Measurements from ENCODE around the gene NTRK1.

Gene NTRK1

DNA sequence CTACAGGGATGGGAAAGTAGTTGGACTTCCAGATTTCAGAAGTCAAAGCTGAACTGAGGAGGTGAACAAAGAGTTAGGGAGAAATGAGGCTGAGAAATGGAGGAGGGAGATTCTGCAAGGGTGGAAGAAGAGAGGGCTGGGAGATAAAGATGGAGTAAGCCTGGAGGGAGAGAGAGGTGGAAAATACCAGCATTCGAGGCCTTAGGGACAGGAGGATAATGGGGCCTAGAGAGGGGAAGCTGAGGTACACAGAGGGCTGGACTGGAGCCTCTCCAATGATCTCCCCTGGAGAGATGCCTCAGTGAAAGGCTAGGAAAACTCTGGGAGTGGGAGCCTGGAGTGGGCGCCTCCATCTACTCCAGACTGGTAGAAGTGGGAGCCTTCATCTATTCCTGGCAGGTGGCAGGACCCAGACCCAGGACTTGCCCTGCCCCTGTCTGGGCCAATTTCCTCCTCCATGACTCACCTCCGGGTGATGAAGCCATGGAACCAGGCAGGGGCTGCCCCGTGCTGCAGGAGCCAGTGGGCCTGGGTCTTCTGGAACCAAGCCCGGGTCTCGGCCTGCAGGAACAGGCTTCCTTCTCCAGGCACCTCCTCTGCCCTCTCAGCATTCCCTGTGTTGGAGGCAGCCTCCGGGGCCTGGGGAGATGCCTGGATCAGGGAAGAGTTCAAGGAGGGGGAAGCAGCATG is 45.9 kb upstream of the NTRK1 start:
- TF ChIP-seq, protein P1, sequence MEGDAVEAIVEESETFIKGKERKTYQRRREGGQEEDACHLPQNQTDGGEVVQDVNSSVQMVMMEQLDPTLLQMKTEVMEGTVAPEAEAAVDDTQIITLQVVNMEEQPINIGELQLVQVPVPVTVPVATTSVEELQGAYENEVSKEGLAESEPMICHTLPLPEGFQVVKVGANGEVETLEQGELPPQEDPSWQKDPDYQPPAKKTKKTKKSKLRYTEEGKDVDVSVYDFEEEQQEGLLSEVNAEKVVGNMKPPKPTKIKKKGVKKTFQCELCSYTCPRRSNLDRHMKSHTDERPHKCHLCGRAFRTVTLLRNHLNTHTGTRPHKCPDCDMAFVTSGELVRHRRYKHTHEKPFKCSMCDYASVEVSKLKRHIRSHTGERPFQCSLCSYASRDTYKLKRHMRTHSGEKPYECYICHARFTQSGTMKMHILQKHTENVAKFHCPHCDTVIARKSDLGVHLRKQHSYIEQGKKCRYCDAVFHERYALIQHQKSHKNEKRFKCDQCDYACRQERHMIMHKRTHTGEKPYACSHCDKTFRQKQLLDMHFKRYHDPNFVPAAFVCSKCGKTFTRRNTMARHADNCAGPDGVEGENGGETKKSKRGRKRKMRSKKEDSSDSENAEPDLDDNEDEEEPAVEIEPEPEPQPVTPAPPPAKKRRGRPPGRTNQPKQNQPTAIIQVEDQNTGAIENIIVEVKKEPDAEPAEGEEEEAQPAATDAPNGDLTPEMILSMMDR (IDR thresholded peaks at IDR 0.05): no peak
- no peak overlapping the region for H3K27ac ChIP-seq
- intact Hi-C loops (cut with DNase I; ENCODE audit: low total_unique reads): no loop called here
- H3K36me3 ChIP-seq: no peaks in the 10 kb centered on the region
- DNase-seq: peak in 1 of 2 donors; percentile 63
- peaks cover 0 to 7% of the 10 kb centered on the region in 2 donors for H3K27me3 ChIP-seq
- H3K4me3 ChIP-seq: no peak overlapping the region
- H3K4me1 ChIP-seq: peaks cover 0 to 14% (median 12%) of the 10 kb centered on the region in 4 donors
- H3K9me3 ChIP-seq: no peaks in the 10 kb centered on the region

DNA sequence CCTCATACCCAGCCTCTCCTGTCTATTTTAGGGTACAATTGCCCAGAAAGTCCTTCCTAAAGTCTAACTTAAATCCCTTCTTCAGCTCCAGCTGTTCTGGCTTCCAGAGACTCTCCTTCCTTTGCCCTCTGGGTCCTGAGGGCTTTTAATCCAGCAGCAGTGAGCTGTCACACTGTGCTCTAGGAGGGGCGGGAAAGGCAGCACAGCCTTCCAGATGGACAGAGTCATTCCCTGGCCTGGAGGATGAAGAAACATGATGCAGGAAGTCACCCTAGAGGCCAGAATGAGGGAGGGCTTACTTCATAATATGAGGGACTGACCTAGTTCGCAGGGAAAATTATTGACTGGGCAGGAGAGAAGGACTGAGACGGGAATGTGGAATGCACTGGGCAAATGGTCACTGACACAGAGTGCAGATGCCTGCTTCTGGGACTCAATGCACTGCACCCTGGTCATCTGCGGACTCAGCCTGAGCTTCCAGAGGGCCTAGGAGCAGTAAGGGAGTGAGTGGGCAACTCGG is 45.3 kb upstream of the NTRK1 start:
- no peak overlapping the region for H3K27ac ChIP-seq
- intact Hi-C loops (cut with DNase I; ENCODE audit: low total_unique reads): no loop called here

DNA sequence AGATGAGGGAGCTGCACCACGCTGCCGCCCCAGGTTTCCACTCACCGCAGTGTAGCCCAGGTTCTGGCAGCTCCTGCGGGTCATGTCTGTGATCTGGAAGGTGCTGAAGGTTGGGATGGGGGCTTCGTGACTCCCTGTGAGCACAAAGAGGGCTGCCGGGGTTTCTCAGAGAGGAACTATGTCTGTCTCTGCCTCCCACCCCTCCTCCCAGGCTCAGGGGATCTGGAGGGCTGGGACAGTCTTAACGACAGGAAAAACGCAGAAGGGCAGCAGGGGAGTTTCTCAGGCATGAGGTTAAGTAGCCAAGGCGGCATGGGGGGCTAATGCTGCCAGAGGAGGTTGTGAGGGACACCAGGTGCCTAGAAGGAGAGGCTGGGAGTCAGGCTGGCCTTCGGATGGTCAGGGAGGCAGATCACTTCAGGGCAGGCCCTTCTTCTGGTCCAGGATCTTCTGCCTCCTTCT is 44.7 kb upstream of the NTRK1 start:
- Histone ChIP-seq H3K4me3 (no peak overlapping the region), H3K36me3 (no peaks in the 10 kb centered on the region), H3K27ac (peak overlapping the region in 1 of 2 donors; percentile 22), H3K4me1 (peaks cover 0 to 14% (median 12%) of the 10 kb centered on the region in 4 donors), H3K9me3 (no peaks in the 10 kb centered on the region), H3K27me3 (peaks cover 0 to 7% of the 10 kb centered on the region in 2 donors)
- intact Hi-C loops (cut with DNase I; ENCODE audit: low total_unique reads): no loop called here
- TF ChIP-seq, protein P1 (IDR thresholded peaks at IDR 0.05): no peak
- DNase-seq: peak in 1 of 2 donors; percentile 57

More for the DNA sequence above, 45.3 kb upstream of the NTRK1 start:
- TF ChIP-seq, protein P1 (IDR thresholded peaks at IDR 0.05): no peak
- H3K4me3 ChIP-seq: no peak overlapping the region
- H3K9me3 ChIP-seq: no peaks in the 10 kb centered on the region
- peak; percentile 59 to 72 for DNase-seq
- H3K27me3 ChIP-seq: peaks cover 0 to 7% of the 10 kb centered on the region in 2 donors
- H3K4me1 ChIP-seq: peaks cover 0 to 14% (median 12%) of the 10 kb centered on the region in 4 donors
- H3K36me3 ChIP-seq: no peaks in the 10 kb centered on the region

DNA sequence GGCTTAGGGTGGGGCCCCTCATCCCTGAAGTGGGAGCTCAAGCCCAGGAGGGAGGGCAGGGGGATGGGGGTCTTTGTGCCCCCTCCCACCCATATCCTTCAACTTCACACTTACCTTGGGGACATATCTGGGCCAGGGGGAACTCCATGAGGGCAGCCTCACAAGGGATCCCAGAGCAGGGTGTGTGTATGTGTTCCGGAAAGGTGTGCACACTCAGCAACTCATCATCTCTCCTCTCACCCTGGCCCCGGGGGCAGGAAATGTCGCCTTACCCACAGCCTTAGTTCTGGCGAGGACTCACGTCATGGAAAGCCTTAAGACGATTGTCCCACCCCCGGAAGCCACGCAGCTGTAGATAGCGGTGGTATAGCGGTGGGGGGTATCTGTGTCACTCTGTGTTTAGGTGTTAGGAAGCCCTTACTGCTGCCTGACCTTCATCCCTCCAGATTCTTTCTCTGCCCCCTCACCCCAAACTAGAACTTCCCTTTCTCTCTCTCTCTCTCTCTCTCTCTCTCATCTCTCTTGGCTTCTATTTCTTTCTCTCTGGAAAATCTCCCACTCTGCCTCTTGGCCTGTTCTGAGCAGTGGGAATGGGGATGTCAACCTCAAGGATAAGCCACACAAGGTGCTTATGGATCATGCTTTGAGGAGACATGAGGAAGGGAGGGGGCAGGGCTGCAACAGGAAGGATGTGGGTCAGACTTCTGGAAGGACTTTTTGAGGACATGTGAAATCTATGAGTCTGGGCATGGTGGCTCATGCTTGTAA is 43.9 kb upstream of the NTRK1 start, which contains the start of gene SH2D2A:
SH2D2A (minus strand) TSS at position 288 of the 768 bp plus-strand sequence; CDS start at position 148, 140 bp downstream.
- Histone ChIP-seq H3K4me3 (no peak within 1 kb of the TSS), H3K9me3 (no peaks in the 10 kb centered on the region), H3K27ac (peak within 1 kb of the TSS in 1 of 2 donors; percentile 22), H3K27me3 (peaks cover 0 to 7% of the 10 kb centered on the region in 2 donors), H3K4me1 (peaks cover 0 to 14% (median 12%) of the 10 kb centered on the region in 4 donors), H3K36me3 (no peaks in the 10 kb centered on the region)
- peak in 1 of 2 donors; percentile 62 for DNase-seq
- TF ChIP-seq, protein P1 (IDR thresholded peaks at IDR 0.05): no peak
- intact Hi-C loops (cut with DNase I; ENCODE audit: low total_unique reads): no loop called here

DNA sequence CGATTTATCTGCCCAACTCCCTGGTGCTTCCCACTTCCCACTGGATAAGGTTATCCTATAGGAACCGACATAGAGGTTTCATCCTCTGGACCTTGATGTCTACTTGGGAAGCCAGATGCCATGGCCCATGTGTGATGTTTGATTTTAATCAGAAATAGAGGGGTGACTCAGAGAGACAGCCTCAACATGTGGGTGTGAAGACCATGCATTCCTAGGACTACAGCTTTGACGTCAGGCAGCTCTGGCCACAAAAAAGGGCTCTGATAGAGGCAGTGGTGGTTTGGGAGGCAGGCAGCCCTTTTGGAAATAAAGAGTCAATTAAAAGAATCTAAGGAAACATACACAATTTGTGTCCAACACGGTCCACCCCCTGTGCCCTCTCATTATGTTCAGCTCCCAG is 38.9 kb upstream of the NTRK1 start:
- no peak overlapping the region for H3K4me3 ChIP-seq
- no peaks in the 10 kb centered on the region for H3K9me3 ChIP-seq
- TF ChIP-seq, protein P1 (IDR thresholded peaks at IDR 0.05): no peak
- H3K4me1 ChIP-seq: no peaks in the 10 kb centered on the region
- no peaks in the 10 kb centered on the region for H3K36me3 ChIP-seq
- peaks cover 0 to 5% of the 10 kb centered on the region in 2 donors for H3K27me3 ChIP-seq
- no peak overlapping the region for H3K27ac ChIP-seq
- DNase-seq: no peak
- intact Hi-C loops (cut with DNase I; ENCODE audit: low total_unique reads): no loop called here
